GM19193 (cell line): ENCODE measurements around the gene CHERP.

ENCODE experiments used
- POLR2A ChIP-seq: IDR thresholded peaks from 4 replicates; pipeline ENCODE4 v1.6.1; 2011; ENCODE audit not compliant: insufficient read depth, insufficient read length; ENCODE audit errors: extremely low read depth

Gene CHERP

DNA sequence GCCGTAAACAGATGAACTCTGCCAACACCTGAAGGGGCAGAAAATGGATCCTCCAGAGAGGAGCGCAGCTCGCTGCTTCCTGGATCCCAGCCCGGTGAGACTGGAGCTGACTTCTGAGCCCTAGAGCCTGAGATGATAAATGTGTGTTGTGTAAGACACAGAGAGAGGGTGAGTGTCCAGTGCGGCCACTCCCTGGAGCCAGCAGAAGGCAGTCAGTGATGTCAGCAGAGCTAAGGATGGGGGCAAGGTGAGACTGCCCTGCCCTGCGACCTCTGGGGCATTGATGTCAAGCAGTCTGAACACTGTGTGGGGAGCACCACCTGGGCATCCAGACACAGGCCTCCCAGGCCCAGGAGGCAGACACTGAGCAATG lies 39.7 kb upstream of the CHERP start:
- no peak for TF ChIP-seq POLR2A

DNA sequence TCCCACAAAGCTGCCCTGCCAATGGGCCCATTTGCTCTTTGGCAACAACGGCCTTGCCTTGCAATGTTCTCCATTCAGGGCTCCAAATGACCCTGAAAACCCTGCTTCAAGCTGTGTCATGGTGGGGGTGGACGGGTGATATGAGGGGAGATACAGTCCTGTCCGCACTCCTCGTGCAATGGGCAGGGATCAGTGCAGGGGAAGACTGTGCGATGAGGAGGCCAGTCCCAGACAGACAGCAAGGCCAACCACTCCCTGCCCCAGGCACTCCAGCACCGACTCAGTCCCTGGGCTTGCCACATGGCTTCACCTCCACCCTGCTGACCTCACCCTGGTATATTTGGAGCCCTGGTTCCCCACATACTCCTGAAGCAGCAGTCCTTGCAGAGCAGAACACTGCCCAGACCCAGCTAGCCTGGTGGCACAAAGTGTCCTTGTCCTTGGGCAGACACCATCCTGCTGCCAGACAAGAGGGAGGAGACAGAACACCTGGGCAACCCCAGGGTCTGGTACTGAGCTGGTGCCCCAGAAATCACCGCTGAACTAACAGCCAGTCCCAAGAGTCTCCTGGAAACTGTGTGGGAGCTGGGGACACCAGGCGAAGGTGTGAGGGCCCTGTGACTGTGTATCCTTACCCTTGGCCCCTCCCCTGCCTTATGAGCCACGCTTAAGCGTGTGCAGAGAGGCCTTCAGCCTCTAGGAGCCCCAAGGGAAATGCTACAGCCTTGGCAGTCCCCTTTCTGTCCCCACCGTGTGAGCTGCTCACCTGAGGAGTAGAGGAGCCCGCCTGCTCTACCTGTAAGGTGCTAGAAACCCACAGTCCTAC lies 39.1 kb upstream of the CHERP start:
- no peak for TF ChIP-seq POLR2A

DNA sequence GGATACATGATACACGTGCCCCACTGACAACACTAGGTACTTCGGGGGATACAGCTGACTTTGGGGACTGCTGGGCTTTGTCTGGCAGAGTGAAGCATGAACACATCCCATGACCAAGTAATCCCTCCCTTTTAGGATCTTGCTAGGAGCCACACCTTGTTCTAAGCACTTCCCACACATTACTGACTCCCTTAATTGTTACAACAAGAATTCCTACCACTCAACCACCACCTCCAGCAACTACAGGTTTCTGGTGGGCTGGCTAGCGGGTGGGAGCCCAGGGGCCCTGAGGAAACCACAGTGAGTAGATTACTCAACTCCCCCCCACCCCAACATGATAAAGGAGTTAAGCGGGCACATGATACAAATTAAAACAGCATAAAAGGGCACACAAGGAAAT lies 37.1 kb upstream of the CHERP start:
- no peak for TF ChIP-seq POLR2A

DNA sequence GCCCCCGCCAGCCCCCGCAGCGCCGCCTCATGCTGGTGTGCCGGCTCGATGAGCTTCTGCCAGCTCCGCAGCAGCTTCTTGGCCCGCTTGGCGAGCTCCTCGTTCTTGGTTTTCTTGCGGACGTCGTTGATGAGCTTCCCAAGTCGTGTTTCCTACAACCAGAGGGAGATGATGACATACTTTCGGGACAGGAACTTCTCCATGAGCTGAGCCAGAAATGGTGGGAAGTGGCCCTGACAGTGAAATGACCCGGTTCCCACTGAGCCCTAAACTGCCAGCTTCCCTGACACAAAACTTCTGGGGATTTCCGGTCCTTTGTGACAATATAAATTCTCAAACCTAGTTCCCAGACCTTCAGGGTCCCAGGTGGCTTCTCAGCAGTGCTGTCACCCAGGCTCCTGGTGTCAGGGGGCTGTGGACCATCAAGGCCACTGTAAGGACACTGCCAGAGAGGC lies 35.3 kb upstream of the CHERP start:
- TF ChIP-seq POLR2A: no peak

DNA sequence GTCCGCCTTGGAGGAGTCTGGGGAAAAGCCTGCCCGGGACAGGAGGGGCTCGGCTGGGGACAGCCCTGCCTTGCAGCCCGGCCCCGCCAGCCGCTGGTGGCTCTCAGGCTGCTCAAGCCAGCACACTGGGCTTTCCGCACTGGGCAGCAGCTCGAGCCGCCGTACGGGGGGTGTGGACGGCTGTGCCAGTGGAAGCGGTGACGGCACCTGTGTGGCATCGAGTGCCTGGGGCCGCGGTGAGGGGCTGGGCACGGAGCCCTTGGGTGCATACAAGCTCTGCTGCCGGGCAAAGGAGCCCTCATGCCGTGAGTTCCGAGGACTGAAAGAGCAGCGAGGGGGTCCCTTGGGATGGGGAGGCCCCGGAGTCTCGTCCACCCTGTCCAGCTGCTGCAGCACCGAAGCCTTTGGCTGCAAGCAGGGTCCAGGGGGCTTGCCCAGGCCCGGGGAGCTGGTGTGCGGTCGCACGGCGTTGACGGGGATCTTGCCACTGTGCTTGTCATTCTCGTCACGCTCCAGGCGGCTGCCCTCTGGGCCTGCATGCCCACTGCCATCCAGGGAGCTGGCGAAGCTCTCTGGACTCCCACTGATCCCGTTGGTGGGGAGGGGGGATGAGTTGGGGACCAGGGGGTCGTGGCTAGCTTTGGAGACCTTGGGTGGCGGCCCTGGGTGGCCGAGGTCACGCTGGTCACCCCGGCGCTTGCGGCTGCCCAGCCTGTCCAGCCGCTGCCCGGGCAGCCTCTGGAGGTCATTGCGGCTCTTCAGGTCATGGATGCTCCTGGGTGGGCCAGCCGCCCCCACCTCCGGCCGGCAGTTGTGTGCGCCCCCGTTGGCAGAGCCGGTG lies 34.7 kb upstream of the CHERP start:
- TF ChIP-seq POLR2A: no peak

DNA sequence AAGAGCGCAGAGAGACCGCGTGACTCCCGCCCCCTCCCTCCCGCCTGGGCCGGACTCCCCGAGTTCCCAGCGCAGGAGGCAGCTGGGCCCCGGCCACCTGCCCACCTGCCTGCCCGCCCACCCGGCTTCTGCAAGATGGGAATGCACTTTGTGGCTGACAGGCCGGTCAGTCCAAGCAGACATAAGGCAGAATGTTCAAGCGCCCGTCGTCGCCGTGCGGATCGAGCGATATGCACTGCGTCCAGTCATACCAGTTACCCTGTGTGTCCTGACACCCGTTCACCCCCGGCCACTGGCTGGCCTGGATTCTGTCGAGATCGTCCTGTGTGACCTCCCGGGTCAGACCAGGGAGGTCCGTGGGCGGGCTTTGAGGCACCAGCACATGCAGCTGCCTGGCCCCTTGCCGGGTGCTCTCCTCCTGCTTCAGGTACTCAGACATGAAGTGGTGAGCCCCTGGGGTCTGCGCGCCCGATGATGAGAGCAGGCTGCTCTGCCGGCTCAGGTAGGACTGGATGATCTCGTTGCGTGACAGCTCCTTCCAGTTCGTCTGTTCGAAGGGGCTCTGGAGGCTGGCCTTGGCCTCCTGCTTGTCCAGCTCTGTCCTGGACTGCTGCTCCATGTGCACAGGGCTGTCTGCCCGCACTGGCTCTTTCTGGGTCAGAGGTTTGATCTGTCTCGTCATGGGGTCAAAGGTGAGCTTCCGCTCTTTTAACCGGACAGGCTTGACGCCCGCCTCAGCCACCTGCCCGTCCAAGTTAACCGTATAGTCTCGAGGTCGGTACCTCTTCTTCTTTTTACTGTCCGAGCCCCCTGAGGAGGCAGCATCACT lies 33.8 kb upstream of the CHERP start:
- TF ChIP-seq POLR2A: no peak

DNA sequence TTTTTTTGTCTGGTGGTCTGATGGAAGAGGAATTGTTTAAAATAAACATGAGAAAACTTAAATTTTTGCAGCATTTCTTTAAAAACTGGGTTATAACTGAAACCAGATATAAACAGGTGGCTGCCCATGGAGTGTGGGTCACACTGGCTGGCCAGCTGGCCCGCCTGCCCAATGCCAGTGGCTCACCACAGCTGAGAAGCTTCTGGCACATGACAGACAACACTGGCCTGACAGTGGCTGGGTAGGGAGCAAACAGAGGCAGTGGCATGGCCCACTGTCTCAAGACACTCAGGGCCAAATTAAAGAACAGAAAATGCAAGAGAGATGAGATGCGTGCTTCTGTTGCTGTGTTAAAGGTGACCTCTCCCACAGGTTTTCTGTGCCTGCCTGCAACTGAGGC lies 33.0 kb upstream of the CHERP start:
- no peak for TF ChIP-seq POLR2A

DNA sequence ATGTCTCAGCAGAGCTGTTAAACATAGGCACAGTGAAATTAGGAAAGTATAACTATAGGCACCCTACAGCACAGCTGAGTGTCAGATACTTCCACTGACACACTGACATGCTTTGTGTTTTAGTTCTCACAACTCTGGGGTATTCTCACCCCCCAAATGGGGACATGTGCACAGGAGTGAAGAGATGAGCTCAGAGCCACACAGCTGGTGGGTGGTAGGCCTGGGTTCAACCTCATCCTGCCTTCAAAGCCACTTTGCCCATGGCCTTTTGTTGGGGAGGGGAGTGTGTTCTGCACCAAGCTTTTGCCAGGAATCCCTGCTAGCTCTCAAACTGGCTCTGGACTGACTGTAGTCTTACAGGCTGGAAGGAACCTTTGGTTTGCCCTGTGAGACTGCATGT lies 31.7 kb upstream of the CHERP start:
- TF ChIP-seq POLR2A: no peak

DNA sequence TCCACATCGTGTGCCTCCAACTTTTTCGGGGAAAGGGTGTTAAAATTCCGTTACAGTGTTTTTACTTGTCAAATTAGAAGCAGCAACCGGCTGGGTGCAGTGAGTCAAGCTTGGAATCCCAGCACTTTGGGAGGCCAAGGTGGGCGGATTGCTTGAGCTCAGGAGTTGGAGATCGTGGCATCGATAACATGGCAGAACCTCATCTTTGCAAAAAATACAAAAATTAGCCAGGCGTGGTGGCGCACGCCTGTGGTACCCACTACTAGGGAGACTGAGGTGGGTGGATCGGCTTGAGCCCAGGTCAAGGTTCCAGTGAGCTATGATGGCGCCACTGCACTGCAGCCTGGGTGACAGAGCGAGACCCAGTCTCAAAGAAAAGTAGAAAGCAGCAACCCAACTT lies 31.1 kb upstream of the CHERP start:
- TF ChIP-seq POLR2A: no peak

DNA sequence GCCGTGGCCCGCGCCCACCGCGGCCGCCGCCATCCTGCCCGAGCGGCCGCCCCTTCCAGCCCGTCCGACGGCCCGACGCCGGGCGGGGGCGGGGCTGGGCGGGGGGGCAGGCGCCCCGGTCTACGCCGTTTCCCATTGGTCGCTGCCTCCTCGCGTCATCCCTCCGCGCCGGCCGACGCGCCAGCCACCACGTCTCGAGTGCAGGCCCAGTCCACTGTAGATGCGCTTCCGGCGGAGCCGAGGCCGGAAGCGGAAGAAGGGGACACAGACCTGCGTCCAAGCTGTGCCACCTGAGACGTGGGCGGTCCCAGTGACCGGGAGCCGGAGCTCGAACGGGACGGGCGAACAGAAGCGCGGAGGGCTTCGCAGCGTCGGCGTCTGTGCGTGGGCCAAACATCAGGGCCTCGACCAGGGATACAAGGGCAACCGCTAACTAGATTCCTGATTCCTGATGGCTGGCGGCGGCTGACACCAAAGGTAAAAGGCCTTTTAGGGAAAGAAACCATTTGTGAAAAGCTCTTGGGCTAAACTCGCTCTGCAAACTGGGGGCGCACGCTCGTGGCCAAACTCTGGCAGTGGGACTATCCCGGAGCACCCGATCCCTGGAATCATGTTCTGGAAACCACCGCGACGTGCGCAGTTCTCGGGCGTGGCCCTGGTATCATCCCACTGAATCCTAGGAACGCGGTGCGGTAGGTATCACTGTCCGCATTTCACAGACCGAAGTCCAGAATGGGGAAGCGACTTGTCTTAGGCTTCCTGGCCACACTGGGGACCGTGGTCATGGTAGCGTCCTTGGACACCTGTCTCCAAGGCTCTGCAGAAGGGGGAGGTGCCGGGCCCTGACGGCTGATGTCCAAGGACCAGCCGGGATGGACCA lies 30.3 kb upstream of the CHERP start, which contains the start of gene SLC35E1:
SLC35E1 (minus strand) TSS at position 84 of the 880 bp plus-strand sequence; CDS start at position 33, 51 bp downstream.
- TF ChIP-seq POLR2A: peak; percentile 86

DNA sequence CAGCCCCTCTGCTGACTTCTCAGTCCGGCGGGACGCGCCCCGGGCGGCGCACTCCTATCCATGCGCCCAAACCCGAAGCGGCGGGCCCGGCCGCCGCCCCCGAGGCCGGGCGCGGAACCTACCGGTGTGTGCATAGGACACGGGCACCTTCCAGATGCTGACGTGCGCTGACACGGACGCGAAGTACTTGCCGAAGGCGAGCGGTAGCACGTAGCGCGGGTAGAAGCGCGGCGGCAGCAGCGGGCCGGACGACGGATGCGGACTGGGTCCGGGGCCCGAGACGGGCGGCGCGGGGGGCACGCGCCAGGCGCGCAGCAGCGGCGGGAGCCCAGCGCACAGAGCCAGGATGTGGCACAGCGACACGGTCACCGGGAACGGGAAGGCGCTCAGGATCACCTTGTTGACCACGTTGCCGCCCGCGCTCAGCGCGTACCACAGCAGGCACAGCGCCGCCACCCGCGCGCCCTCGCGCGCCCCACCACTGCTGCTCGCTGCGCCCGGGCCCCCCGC lies 29.6 kb upstream of the CHERP start:
- TF ChIP-seq POLR2A: no peak

DNA sequence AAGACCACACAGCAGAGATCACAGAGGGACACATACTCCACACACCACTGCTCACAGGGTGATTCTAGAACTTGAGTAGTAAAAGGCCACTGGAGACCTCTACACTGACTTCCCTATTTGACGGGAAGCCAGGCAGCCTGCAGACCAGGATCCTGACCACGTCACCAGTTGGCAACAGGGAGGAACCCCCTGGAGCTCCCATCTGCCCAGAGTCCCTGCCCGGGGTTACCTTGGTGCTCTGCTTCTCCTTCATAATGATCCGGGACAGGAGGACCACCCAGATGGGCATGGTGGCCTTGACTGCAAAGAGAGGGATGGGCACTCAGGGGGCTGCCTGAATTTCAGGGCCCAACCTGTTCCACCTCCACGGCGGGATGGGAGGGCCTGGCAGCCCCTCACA lies 29.0 kb upstream of the CHERP start:
- no peak for TF ChIP-seq POLR2A

DNA sequence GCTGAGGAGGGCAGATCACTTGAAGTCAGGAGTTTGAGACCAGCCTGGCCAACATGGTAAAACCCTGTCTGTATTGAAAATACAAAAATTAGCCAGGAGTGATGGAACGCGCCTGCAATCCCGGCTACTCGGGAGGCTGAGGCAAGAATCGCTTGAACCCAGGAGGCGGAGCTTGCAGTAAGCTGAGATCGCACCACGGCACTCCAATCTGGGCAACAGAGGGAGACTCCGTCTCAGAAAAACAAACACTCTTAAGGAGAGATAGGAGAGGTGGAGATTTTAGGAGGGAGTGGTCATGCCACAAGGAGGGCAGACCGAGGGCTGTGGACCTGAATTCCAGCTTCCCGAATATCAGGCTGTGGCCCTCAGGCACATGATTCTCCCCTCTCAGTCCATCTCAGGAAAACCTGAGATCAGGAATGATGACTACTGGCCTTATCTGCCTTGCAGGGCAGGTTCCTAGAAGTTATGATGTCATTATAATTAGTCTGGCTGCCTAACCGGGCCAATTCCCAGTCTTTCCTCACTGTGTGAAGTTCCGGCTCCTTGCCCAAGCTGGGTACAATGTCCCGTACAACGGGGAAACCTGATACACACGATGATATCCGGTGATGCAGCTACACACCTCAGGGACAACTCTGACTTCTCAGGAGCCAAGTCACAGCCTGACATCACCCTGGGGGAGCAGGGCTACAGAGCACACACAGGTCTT lies 27.5 kb upstream of the CHERP start:
- no peak for TF ChIP-seq POLR2A
